ENCODE data around the gene CDCA8. TPM values are rescaled to one million over a fixed set of nuclear protein-coding genes. Genes with fewer than 3 reads are reported as not detected.

The CDCA8 gene
- total RNA-seq, 4 donors from 2014 or later, result 3.1 to 7.4 (median 4.0) TPM

GRCh38 chr1:37716321-37716720, 24.0 kb downstream of the CDCA8 start:
- H3K27ac ChIP-seq, result no peak overlapping the region
- H3K4me1 ChIP-seq, result no peaks in the 10 kb centered on the region
- no peaks in the 10 kb centered on the region for H3K27me3 ChIP-seq
- H3K9me3 ChIP-seq, result no peaks in the 10 kb centered on the region
- no peak overlapping the region for H3K4me3 ChIP-seq
- TF ChIP-seq, protein P1, sequence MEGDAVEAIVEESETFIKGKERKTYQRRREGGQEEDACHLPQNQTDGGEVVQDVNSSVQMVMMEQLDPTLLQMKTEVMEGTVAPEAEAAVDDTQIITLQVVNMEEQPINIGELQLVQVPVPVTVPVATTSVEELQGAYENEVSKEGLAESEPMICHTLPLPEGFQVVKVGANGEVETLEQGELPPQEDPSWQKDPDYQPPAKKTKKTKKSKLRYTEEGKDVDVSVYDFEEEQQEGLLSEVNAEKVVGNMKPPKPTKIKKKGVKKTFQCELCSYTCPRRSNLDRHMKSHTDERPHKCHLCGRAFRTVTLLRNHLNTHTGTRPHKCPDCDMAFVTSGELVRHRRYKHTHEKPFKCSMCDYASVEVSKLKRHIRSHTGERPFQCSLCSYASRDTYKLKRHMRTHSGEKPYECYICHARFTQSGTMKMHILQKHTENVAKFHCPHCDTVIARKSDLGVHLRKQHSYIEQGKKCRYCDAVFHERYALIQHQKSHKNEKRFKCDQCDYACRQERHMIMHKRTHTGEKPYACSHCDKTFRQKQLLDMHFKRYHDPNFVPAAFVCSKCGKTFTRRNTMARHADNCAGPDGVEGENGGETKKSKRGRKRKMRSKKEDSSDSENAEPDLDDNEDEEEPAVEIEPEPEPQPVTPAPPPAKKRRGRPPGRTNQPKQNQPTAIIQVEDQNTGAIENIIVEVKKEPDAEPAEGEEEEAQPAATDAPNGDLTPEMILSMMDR (IDR thresholded peaks at IDR 0.05), result no peak
- TF ChIP-seq POLR2A (IDR thresholded peaks at IDR 0.05), result no peak
- DNase-seq, result no peak
- peaks cover 0 to 6% (median 0%) of the 10 kb centered on the region in 3 donors for H3K36me3 ChIP-seq

- no peaks in the 10 kb centered on the region for H3K4me1 ChIP-seq
- no peak overlapping the region for H3K4me3 ChIP-seq
- peaks cover 0 to 6% (median 0%) of the 10 kb centered on the region in 3 donors for H3K36me3 ChIP-seq
- DNase-seq, result no peak
- TF ChIP-seq POLR2A (IDR thresholded peaks at IDR 0.05), result no peak
- TF ChIP-seq, protein P1 (IDR thresholded peaks at IDR 0.05), result no peak
- H3K9me3 ChIP-seq, result no peaks in the 10 kb centered on the region
- H3K27ac ChIP-seq, result no peak overlapping the region
- H3K27me3 ChIP-seq, result no peaks in the 10 kb centered on the region
These were observed 25.3 kb downstream of the CDCA8 start for GRCh38 chr1:37717631-37718030.

DNA sequence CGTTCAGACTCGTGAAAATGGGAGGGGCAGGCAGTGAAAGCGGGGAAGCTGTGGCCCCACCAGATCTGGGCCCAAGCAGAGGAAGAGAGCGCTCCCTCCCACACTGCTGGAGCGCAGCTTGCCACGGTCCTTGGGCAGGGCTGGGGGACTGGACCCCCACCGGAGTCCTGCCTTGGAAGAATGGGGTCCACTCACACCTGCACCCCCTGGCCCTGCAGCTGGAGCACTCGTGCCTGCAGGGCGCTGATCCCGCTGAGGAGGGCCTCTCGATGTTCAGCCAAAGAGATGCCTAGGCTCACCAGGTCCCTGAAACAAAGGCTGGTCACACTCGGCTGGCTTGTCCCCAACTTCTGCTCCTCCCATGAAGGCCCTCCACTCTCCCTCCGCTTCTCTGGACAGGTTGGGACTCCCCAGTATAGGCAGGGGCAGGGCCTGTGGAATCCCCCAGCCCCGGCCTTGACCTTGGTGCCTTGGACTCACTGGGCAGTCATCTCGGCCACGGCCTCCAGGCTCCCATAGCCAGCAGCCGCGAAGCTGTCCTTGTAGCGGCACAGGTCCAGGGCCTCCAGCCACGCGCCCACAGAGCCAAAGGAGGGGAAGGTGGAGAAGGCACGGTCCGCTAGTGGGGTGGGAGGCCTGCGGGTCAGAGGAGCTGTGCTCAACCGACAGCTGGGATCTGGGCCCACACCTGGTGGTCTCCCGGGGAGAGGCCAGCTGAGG, 26.0 kb downstream of the CDCA8 start:
- H3K9me3 ChIP-seq, result no peaks in the 10 kb centered on the region
- peaks cover 0 to 6% (median 0%) of the 10 kb centered on the region in 3 donors for H3K36me3 ChIP-seq
- no peak for DNase-seq
- no peaks in the 10 kb centered on the region for H3K4me1 ChIP-seq
- H3K4me3 ChIP-seq, result no peak overlapping the region
- H3K27ac ChIP-seq, result no peak overlapping the region
- no peak for TF ChIP-seq POLR2A (IDR thresholded peaks at IDR 0.05)
- TF ChIP-seq, protein P1 (IDR thresholded peaks at IDR 0.05), result no peak
- no peaks in the 10 kb centered on the region for H3K27me3 ChIP-seq

DNA sequence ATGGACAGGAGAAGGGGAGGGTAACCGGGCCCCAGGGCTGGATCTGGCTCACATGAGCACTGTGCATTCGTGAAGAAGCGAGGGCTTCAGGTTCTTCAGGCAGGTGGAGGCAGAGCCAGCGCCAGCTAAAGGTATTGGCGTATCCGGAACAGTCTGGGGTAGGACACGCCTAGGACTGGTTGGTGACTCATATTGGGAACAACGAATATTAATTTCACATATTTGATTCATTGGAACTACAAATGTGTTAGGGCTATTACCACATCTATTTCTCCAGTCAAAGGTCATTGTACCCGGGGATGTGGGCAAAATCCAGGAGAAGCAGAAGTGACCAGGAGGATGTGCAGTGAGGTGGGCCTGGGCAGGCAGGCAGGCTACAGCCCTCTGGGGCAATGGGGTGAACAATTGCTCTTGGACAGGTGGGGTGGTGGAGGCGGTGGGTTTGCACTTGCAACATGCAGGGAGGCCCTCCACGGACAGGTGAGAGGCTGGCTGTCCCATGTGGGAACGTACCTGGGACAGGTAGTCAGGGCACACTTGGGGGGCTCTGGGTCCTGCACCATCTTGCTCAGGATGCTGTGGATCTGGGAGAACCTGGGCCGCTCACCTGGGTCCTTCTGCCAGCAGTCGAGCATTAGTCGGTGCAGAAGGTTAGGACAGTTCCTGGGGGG, 26.7 kb downstream of the CDCA8 start:
- Histone ChIP-seq H3K9me3 (no peaks in the 10 kb centered on the region), H3K4me3 (no peak overlapping the region), H3K27me3 (no peaks in the 10 kb centered on the region), H3K4me1 (no peaks in the 10 kb centered on the region), H3K36me3 (peaks cover 0 to 6% (median 0%) of the 10 kb centered on the region in 3 donors), H3K27ac (no peak overlapping the region)
- no peak for TF ChIP-seq POLR2A (IDR thresholded peaks at IDR 0.05)
- TF ChIP-seq, protein P1 (IDR thresholded peaks at IDR 0.05), result no peak
- peak in 1 of 3 donors; percentile 23 for DNase-seq

DNA sequence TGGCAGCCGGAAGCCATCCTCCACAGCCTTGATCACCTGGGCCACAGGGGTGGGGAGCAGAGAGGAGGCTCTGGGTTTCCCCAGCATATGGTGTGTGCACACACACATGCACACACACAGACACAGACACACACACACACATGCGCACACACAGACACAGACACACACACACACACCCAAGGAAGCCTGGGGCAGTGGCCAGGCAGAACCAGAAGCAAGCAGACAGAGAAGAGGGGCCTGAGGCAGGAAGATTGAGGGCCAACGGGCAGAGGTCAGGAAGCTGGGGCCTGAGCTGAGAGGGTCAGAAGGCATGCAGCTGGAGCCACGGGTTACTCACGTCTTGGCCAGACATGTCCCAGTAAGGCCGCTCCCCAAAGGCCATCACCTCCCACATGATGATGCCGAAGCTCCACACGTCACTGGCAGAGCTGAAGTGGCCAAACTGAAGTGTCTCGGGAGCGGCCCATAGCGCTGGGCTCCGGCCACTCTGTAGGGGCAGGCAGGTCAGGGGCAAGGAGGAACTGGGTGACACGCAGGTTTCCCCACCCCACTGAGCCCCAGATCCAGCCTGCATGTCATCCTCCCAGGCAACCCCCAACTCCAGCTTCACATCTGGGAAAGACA, 27.4 kb downstream of the CDCA8 start:
- H3K27ac ChIP-seq, result no peak overlapping the region
- no peaks in the 10 kb centered on the region for H3K27me3 ChIP-seq
- no peaks in the 10 kb centered on the region for H3K9me3 ChIP-seq
- DNase-seq, result peak in 1 of 3 donors; percentile 34
- no peak overlapping the region for H3K4me3 ChIP-seq
- no peaks in the 10 kb centered on the region for H3K4me1 ChIP-seq
- peaks cover 0 to 1% (median 0%) of the 10 kb centered on the region in 3 donors for H3K36me3 ChIP-seq
- TF ChIP-seq, protein P1 (IDR thresholded peaks at IDR 0.05), result no peak
- no peak for TF ChIP-seq POLR2A (IDR thresholded peaks at IDR 0.05)

All from Peyer's patch (tissue), 4 donors.